Measurements from ENCODE around the gene TARS1.
A peak's percentile ranks its signal among the peaks of the same experiment; 100 is the strongest.

Gene TARS1

GRCh38 chr5:33491941-33492340 is 51.2 kb downstream of the TARS1 start:
- Mint-ChIP-seq H3K4me1 (peaks cover 6% of the 10 kb centered on the region), H3K4me3 (no peak overlapping the region), H3K9me3 (no peaks in the 10 kb centered on the region), H3K27me3 (ENCODE audit: low read depth) (no peaks in the 10 kb centered on the region), H3K27ac (peak overlapping the region in 2 of 3 experiments; percentile 11 to 38), H3K36me3 (ENCODE audit: low read depth) (peaks cover 3% of the 10 kb centered on the region)
- no peak for TF ChIP-seq CTCF (IDR thresholded peaks at IDR 0.05; ENCODE audit: unreplicated experiment in 3 of 3)

- H3K27ac Mint-ChIP-seq = peak overlapping the region in 1 of 3 experiments; percentile 67
- TF ChIP-seq CTCF (IDR thresholded peaks at IDR 0.05; ENCODE audit: unreplicated experiment in 3 of 3) = no peak
- H3K9me3 Mint-ChIP-seq = no peaks in the 10 kb centered on the region
- H3K4me1 Mint-ChIP-seq = peaks cover 6% of the 10 kb centered on the region
- no peaks in the 10 kb centered on the region for H3K27me3 Mint-ChIP-seq (ENCODE audit: low read depth)
- H3K36me3 Mint-ChIP-seq (ENCODE audit: low read depth) = no peaks in the 10 kb centered on the region
- no peak overlapping the region for H3K4me3 Mint-ChIP-seq
Measured at GRCh38 chr5:33494466-33494865, 53.7 kb downstream of the TARS1 start.

GRCh38 chr5:33501260-33501659 is 60.5 kb downstream of the TARS1 start:
- H3K9me3 Mint-ChIP-seq = no peaks in the 10 kb centered on the region
- no peak for TF ChIP-seq CTCF (IDR thresholded peaks at IDR 0.05; ENCODE audit: unreplicated experiment in 3 of 3)
- no peaks in the 10 kb centered on the region for H3K27me3 Mint-ChIP-seq (ENCODE audit: low read depth)
- no peaks in the 10 kb centered on the region for H3K4me1 Mint-ChIP-seq
- no peaks in the 10 kb centered on the region for H3K36me3 Mint-ChIP-seq (ENCODE audit: low read depth)
- H3K4me3 Mint-ChIP-seq = no peak overlapping the region
- H3K27ac Mint-ChIP-seq = no peak overlapping the region

GRCh38 chr5:33501899-33502298 is 61.1 kb downstream of the TARS1 start:
- no peaks in the 10 kb centered on the region for H3K36me3 Mint-ChIP-seq (ENCODE audit: low read depth)
- H3K9me3 Mint-ChIP-seq = no peaks in the 10 kb centered on the region

GRCh38 chr5:33504570-33504969 is 63.8 kb downstream of the TARS1 start:
- no peaks in the 10 kb centered on the region for H3K9me3 Mint-ChIP-seq
- H3K36me3 Mint-ChIP-seq (ENCODE audit: low read depth) = no peaks in the 10 kb centered on the region
- no peaks in the 10 kb centered on the region for H3K27me3 Mint-ChIP-seq (ENCODE audit: low read depth)
- H3K4me1 Mint-ChIP-seq = no peaks in the 10 kb centered on the region
- no peak overlapping the region for H3K27ac Mint-ChIP-seq
- TF ChIP-seq CTCF (IDR thresholded peaks at IDR 0.05; ENCODE audit: unreplicated experiment in 3 of 3) = no peak
- no peak overlapping the region for H3K4me3 Mint-ChIP-seq

More at GRCh38 chr5:33501899-33502298, 61.1 kb downstream of the TARS1 start:
- no peak overlapping the region for H3K4me3 Mint-ChIP-seq
- no peaks in the 10 kb centered on the region for H3K4me1 Mint-ChIP-seq
- no peak overlapping the region for H3K27ac Mint-ChIP-seq
- no peaks in the 10 kb centered on the region for H3K27me3 Mint-ChIP-seq (ENCODE audit: low read depth)
- TF ChIP-seq CTCF (IDR thresholded peaks at IDR 0.05; ENCODE audit: unreplicated experiment in 3 of 3) = no peak

GRCh38 chr5:33507426-33507825 is 66.7 kb downstream of the TARS1 start:
- H3K27me3 Mint-ChIP-seq (ENCODE audit: low read depth) = no peaks in the 10 kb centered on the region
- H3K4me3 Mint-ChIP-seq = no peak overlapping the region
- no peak for TF ChIP-seq CTCF (IDR thresholded peaks at IDR 0.05; ENCODE audit: unreplicated experiment in 3 of 3)
- no peaks in the 10 kb centered on the region for H3K4me1 Mint-ChIP-seq
- no peaks in the 10 kb centered on the region for H3K36me3 Mint-ChIP-seq (ENCODE audit: low read depth)
- H3K27ac Mint-ChIP-seq = no peak overlapping the region
- no peaks in the 10 kb centered on the region for H3K9me3 Mint-ChIP-seq

Measured in nephron (organoid).